Ramos (cell line): ENCODE measurements around the gene FAM240A.

ENCODE experiments used
- in situ Hi-C: fragments of 300-500 bp; cut with MboI; formaldehyde crosslinking; loops from one replicate; pipeline ENCODE4 v1.14.3; 2022; ENCODE audit warnings: low sequenced_read_pairs; ENCODE audit not compliant: unreplicated experiment

Gene FAM240A

DNA sequence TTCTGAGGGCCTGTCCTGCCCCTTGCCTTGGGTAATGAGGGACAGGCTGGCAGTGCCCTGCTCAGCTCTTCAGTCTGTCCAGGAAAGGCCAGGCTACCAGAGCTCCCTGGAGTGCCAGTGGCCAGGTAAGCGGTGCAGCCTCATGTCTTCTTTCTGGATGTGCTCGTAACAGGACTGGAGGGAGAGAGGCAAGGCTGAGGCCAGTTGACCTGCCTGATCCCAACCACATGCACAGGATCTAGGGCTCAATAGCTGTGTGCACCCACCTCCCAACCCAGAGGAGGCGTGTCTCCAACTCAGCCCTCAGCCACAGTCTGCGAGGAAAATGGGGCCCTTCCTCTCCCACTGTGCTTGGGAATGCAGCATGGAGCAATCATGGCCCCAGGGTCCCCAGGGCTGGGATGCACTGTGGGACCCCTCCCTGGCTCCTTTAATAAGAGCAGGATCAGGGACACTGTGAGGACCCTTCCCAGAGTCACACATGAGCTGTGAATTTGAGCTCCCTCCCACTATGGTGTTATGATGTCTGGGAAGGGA lies 58.6 kb downstream of the FAM240A start:
- in situ Hi-C loops = no loop called here

DNA sequence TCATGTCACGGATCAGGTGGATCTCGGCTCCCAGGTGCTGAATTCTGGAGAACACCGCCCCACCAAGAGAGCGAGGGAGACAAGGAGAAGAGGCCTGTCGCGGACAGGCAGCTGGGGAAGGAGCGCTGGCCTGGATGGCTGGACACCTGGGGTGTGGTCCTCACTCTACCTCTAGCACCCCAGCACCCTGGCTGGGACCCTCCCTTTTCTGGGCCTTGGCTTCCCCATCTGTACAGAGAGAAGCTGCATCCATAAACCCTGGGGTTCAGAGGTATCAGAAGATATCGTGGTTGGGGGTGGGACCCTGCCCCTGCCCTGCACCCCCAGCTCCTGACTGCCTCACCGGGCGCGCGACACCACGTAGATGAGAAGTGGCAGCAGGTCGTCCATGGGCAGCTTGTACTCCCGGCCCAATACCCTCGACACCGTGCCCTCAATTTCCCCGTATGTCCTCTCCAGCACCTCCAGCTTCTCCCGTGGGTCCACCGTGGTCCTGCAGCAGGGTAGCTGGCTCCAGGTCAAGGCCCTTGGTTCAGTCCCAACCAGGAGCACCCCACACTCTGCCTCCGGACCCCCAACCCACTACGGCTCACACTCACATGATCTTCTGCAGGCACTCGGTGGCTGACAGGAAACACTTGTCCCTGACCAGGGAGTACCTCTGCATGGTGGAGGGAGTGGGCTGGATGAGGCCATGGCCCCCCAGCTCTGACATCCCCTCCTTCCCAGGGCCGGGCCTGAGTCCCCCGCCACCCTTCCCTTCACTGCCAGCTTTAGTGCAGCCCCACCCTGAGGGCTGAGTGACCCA lies 59.4 kb downstream of the FAM240A start:
- in situ Hi-C loops = no loop called here

DNA sequence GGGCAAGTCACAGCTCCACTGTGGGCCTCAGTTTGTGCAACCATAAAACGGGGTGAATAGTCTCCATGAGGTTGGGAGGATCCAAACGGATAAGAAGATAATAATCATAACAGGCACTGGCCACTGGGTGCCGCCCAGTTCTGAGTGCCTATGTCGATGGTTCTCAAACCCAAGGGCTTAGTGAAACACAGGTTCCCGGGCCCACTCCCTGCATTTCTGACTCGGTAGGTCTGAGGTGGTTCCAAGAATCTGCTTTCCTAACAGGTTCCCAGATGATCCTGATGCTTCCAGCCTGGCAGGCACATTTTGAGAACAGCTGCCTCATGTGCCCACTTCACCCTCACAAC lies 60.0 kb downstream of the FAM240A start:
- in situ Hi-C loops = no loop called here

DNA sequence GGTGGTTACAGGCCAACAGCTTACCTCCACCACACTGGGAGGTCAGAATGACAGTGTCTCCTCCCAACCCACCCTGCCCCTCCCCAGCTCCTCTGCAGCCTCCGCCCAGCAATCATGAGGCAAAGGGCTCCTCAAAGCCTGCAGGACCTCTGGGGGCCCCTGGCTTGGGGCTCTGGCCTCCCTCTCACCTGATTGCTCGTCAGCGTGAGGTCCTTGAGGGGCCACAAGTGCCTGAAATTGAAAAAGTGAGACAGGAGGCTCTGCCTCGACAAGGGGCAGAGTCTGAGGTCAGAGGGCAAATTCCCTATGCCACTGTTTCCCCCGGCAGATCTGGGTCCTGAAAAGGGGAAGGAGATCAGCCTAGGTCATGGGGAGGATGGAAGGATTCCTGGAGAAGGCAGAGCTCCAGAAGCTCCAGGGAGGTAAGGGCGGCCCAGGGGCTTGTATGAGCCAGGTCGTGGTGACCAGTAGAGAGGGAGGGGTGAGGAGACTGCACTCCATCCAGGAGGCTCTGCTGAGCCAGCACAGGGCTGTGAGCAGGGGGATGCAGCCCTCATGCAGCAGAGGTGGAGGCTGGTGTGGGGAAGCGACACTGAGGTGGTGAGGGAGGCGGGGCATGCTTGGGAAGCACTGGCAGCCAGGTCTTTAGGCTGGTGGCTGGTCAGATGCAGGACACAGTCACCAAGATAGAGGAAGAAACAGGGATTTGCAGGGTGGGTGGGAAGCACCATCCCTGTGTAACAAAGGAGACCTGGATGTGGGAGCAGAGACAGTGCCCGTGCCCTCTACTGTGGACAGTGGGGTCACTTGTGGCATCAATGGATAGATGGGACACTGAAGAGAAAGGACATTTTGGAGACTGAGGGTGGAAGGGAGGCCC lies 61.1 kb downstream of the FAM240A start:
- in situ Hi-C loops = no loop called here

DNA sequence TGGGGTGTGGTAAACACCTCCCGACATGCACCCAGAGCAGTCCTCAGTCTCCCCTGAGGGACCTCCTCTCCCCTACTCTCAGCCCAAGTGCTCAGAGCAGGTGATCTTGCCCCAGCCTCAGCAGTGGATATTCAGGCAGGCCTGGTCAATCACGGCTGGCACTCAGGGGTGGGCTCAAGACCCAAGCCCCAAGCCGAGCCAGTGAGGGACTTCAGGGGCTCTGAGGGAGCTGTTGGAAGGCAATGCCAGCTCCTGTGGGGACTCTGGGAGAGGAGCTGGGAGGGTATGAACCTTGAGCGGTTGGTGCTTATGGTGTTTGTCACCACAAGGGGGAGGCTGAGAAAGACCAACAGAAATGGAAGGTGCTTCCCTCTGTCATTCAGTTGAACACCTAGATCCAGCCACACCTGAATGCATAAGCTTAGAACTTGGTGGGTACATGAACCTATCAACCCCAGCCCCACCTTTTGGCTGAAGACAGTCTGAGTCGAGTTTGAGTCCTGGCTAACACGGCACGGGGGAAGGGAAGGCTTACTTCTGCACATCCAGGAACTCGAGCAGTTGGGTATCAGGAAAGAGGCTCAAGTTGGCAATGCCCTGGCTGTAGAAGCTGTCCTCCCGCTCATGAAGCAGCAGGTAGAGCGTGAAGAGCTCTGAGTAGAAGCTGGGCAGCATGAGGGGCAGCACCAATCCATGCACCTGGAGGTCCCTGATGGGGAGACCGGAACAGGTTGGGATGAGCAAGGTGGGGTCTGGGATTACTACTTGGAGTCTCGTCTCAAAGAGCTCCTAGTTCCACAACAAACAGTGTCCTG lies 61.9 kb downstream of the FAM240A start:
- in situ Hi-C loops = no loop called here

DNA sequence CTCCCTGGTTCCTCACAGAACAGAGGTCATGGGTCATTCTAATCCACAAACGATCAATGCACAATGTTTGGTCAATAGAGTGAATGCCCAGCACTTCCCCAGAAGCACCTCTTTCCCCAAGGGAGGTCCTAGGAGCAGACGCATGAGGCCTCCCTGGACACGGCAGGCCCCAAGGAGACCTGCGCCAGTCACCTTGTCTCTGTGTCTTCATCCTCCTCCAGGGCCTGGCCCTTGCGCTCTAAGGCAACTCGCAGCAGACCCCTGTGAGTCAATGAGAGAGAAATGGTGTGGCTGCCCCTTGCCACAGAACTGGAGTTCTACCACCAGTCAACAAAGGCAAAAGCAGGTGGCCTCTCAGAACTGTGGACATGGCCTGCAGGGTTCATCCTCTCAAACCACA lies 63.1 kb downstream of the FAM240A start:
- in situ Hi-C loops = no loop called here
